ENCODE data around the gene PRRX2. TPM values are rescaled to one million over a fixed set of nuclear protein-coding genes. Genes with fewer than 3 reads are reported as not detected.
"Not testable (repeated sequence)": the region's sequence is repeated elsewhere in the genome, so short reads cannot be mapped to it uniquely, and the experiment has no call there.

Gene PRRX2
- total and polyA plus RNA-seq, 2 donors: 1.3 to 3.8 TPM

- Histone ChIP-seq H3K27me3 (ENCODE audit: control insufficient read depth in 2 of 2, insufficient read depth in 1 of 2, low read length in 1 of 2) (peaks cover 0 to 33% of the 10 kb centered on the region in 2 donors), H3K27ac (ENCODE audit: low read depth in 1 of 2, low read length in 1 of 2) (no peak overlapping the region), H3K4me3 (ENCODE audit: low read length in 2 of 2) (no peak overlapping the region), H3K36me3 (ENCODE audit: control insufficient read depth in 2 of 2, insufficient read depth in 2 of 2, low read length in 1 of 2) (no peaks in the 10 kb centered on the region), H3K4me1 (ENCODE audit: control insufficient read depth in 2 of 2, insufficient read depth in 2 of 2, low read length in 2 of 2) (no peaks in the 10 kb centered on the region), H3K9me3 (ENCODE audit: control insufficient read depth in 2 of 2, insufficient read depth in 1 of 2, low read length in 1 of 2) (no peaks in the 10 kb centered on the region)
- DNase-seq (ENCODE audit: low read depth in 6 of 9, low spot score in 9 of 9): no peak
- 94% methylated on average over 13 of the region's 13 CpGs for WGBS
Measured at GRCh38 chr9:129759804-129760502, 94.5 kb downstream of the PRRX2 start.

GRCh38 chr9:129760784-129761183 is 95.3 kb downstream of the PRRX2 start:
- 97% methylated on average over 7 of the region's 7 CpGs for WGBS
- H3K27ac ChIP-seq (ENCODE audit: low read depth in 1 of 2, low read length in 1 of 2); H3K36me3 ChIP-seq (ENCODE audit: control insufficient read depth in 2 of 2, insufficient read depth in 2 of 2, low read length in 1 of 2): not testable (repeated sequence)

GRCh38 chr9:129761293-129761900 is 96.0 kb downstream of the PRRX2 start:
- no peaks in the 10 kb centered on the region for H3K36me3 ChIP-seq (ENCODE audit: control insufficient read depth in 2 of 2, insufficient read depth in 2 of 2, low read length in 1 of 2)
- H3K4me3 ChIP-seq (ENCODE audit: low read length in 2 of 2): no peak overlapping the region
- H3K27ac ChIP-seq (ENCODE audit: low read depth in 1 of 2, low read length in 1 of 2): no peak overlapping the region
- H3K9me3 ChIP-seq (ENCODE audit: control insufficient read depth in 2 of 2, insufficient read depth in 1 of 2, low read length in 1 of 2): no peaks in the 10 kb centered on the region
- peaks cover 0 to 21% of the 10 kb centered on the region in 2 donors for H3K27me3 ChIP-seq (ENCODE audit: control insufficient read depth in 2 of 2, insufficient read depth in 1 of 2, low read length in 1 of 2)
- H3K4me1 ChIP-seq (ENCODE audit: control insufficient read depth in 2 of 2, insufficient read depth in 2 of 2, low read length in 2 of 2): no peaks in the 10 kb centered on the region
- DNase-seq (ENCODE audit: low read depth in 6 of 9, low spot score in 9 of 9): no peak
- 88% methylated on average over 11 of the region's 11 CpGs for WGBS

More at GRCh38 chr9:129760784-129761183, 95.3 kb downstream of the PRRX2 start:
- not testable (repeated sequence) for H3K4me1 ChIP-seq (ENCODE audit: control insufficient read depth in 2 of 2, insufficient read depth in 2 of 2, low read length in 2 of 2); H3K9me3 ChIP-seq (ENCODE audit: control insufficient read depth in 2 of 2, insufficient read depth in 1 of 2, low read length in 1 of 2); DNase-seq (ENCODE audit: low read depth in 6 of 9, low spot score in 9 of 9); H3K4me3 ChIP-seq (ENCODE audit: low read length in 2 of 2)
- H3K27me3 ChIP-seq (ENCODE audit: control insufficient read depth in 2 of 2, insufficient read depth in 1 of 2, low read length in 1 of 2): peaks cover 0 to 27% of the 10 kb centered on the region in 2 donors

GRCh38 chr9:129761901-129762369 is 96.5 kb downstream of the PRRX2 start:
- H3K27ac ChIP-seq (ENCODE audit: low read depth in 1 of 2, low read length in 1 of 2): no peak overlapping the region
- H3K9me3 ChIP-seq (ENCODE audit: control insufficient read depth in 2 of 2, insufficient read depth in 1 of 2, low read length in 1 of 2): no peaks in the 10 kb centered on the region
- 68% methylated on average over 6 of the region's 6 CpGs for WGBS
- no peaks in the 10 kb centered on the region for H3K4me1 ChIP-seq (ENCODE audit: control insufficient read depth in 2 of 2, insufficient read depth in 2 of 2, low read length in 2 of 2)
- H3K36me3 ChIP-seq (ENCODE audit: control insufficient read depth in 2 of 2, insufficient read depth in 2 of 2, low read length in 1 of 2): no peaks in the 10 kb centered on the region
- DNase-seq (ENCODE audit: low read depth in 6 of 9, low spot score in 9 of 9): no peak
- H3K4me3 ChIP-seq (ENCODE audit: low read length in 2 of 2): no peak overlapping the region
- peaks cover 0 to 19% of the 10 kb centered on the region in 2 donors for H3K27me3 ChIP-seq (ENCODE audit: control insufficient read depth in 2 of 2, insufficient read depth in 1 of 2, low read length in 1 of 2)

- not testable (repeated sequence) for H3K4me3 ChIP-seq (ENCODE audit: low read length in 2 of 2); H3K4me1 ChIP-seq (ENCODE audit: control insufficient read depth in 2 of 2, insufficient read depth in 2 of 2, low read length in 2 of 2); H3K9me3 ChIP-seq (ENCODE audit: control insufficient read depth in 2 of 2, insufficient read depth in 1 of 2, low read length in 1 of 2); H3K36me3 ChIP-seq (ENCODE audit: control insufficient read depth in 2 of 2, insufficient read depth in 2 of 2, low read length in 1 of 2); H3K27ac ChIP-seq (ENCODE audit: low read depth in 1 of 2, low read length in 1 of 2); DNase-seq (ENCODE audit: low read depth in 6 of 9, low spot score in 9 of 9)
- WGBS: 91% methylated on average over 13 of the region's 13 CpGs
- peaks cover 0 to 19% of the 10 kb centered on the region in 2 donors for H3K27me3 ChIP-seq (ENCODE audit: control insufficient read depth in 2 of 2, insufficient read depth in 1 of 2, low read length in 1 of 2)
Measured at GRCh38 chr9:129762370-129762984, 97.0 kb downstream of the PRRX2 start.

- Histone ChIP-seq H3K36me3 (ENCODE audit: control insufficient read depth in 2 of 2, insufficient read depth in 2 of 2, low read length in 1 of 2) (no peaks in the 10 kb centered on the region), H3K27ac (ENCODE audit: low read depth in 1 of 2, low read length in 1 of 2) (peak overlapping the region in 1 of 2 donors; percentile 31), H3K4me1 (ENCODE audit: control insufficient read depth in 2 of 2, insufficient read depth in 2 of 2, low read length in 2 of 2) (no peaks in the 10 kb centered on the region), H3K4me3 (ENCODE audit: low read length in 2 of 2) (no peak overlapping the region), H3K27me3 (ENCODE audit: control insufficient read depth in 2 of 2, insufficient read depth in 1 of 2, low read length in 1 of 2) (peaks cover 0 to 15% of the 10 kb centered on the region in 2 donors), H3K9me3 (ENCODE audit: control insufficient read depth in 2 of 2, insufficient read depth in 1 of 2, low read length in 1 of 2) (no peaks in the 10 kb centered on the region)
- WGBS: 95% methylated on average over 13 of the region's 13 CpGs
- no peak for DNase-seq (ENCODE audit: low read depth in 6 of 9, low spot score in 9 of 9)
Measured at GRCh38 chr9:129762985-129763926, 97.8 kb downstream of the PRRX2 start.

GRCh38 chr9:129765764-129766317 is 100.4 kb downstream of the PRRX2 start:
- H3K36me3 ChIP-seq (ENCODE audit: control insufficient read depth in 2 of 2, insufficient read depth in 2 of 2, low read length in 1 of 2): no peaks in the 10 kb centered on the region
- no peak for DNase-seq (ENCODE audit: low read depth in 6 of 9, low spot score in 9 of 9)
- 97% methylated on average over 4 of the region's 4 CpGs for WGBS

GRCh38 chr9:129768486-129768885 is 103.0 kb downstream of the PRRX2 start:
- H3K27ac ChIP-seq (ENCODE audit: low read depth in 1 of 2, low read length in 1 of 2): no peak overlapping the region
- no peak for DNase-seq (ENCODE audit: low read depth in 6 of 9, low spot score in 9 of 9)
- no peaks in the 10 kb centered on the region for H3K36me3 ChIP-seq (ENCODE audit: control insufficient read depth in 2 of 2, insufficient read depth in 2 of 2, low read length in 1 of 2)
- no peak overlapping the region for H3K4me3 ChIP-seq (ENCODE audit: low read length in 2 of 2)
- WGBS: 97% methylated on average over 6 of the region's 6 CpGs
- no peaks in the 10 kb centered on the region for H3K4me1 ChIP-seq (ENCODE audit: control insufficient read depth in 2 of 2, insufficient read depth in 2 of 2, low read length in 2 of 2)
- H3K27me3 ChIP-seq (ENCODE audit: control insufficient read depth in 2 of 2, insufficient read depth in 1 of 2, low read length in 1 of 2): peaks cover 0 to under 1% of the 10 kb centered on the region in 2 donors
- H3K9me3 ChIP-seq (ENCODE audit: control insufficient read depth in 2 of 2, insufficient read depth in 1 of 2, low read length in 1 of 2): no peaks in the 10 kb centered on the region

More at GRCh38 chr9:129765764-129766317, 100.4 kb downstream of the PRRX2 start:
- Histone ChIP-seq H3K27ac (ENCODE audit: low read depth in 1 of 2, low read length in 1 of 2) (no peak overlapping the region), H3K9me3 (ENCODE audit: control insufficient read depth in 2 of 2, insufficient read depth in 1 of 2, low read length in 1 of 2) (no peaks in the 10 kb centered on the region), H3K4me1 (ENCODE audit: control insufficient read depth in 2 of 2, insufficient read depth in 2 of 2, low read length in 2 of 2) (no peaks in the 10 kb centered on the region), H3K4me3 (ENCODE audit: low read length in 2 of 2) (no peak overlapping the region), H3K27me3 (ENCODE audit: control insufficient read depth in 2 of 2, insufficient read depth in 1 of 2, low read length in 1 of 2) (peaks cover 0 to 9% of the 10 kb centered on the region in 2 donors)
